ENCODE measurements around the gene PTP4A2.
A peak's percentile ranks its signal among the peaks of the same experiment; 100 is the strongest.

Gene PTP4A2

DNA sequence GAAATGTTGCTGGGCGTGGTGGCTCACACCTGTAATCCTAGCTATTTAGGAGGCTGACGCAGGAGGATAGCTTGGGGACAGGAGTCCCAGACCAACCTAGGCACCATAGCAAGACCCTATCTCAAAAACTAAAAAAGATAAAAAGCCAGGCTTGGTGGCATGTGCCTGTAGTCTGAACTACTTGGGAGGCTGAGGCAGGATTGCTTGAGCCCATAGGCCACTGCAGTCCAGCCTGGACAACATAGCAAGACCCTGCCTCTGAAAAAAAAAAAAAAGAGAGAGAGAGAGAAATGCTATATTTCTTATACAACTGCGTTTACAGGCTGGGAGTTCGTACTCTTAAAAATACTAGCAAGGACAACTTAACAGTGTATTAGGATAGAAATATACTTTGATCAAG is 76.1 kb downstream of the PTP4A2 start:
- no peaks in the 10 kb centered on the region for H3K36me3 Mint-ChIP-seq
- peaks cover 6% of the 10 kb centered on the region for H3K4me1 Mint-ChIP-seq
- no peaks in the 10 kb centered on the region for H3K27me3 Mint-ChIP-seq
- no peaks in the 10 kb centered on the region for H3K9me3 Mint-ChIP-seq
- ATAC-seq (ENCODE audit: low read depth) (no peak), DNase-seq (ENCODE audit: low spot score in 2 of 2) (no peak)
- no peak overlapping the region for H3K27ac Mint-ChIP-seq
- no peak overlapping the region for H3K4me3 Mint-ChIP-seq

DNA sequence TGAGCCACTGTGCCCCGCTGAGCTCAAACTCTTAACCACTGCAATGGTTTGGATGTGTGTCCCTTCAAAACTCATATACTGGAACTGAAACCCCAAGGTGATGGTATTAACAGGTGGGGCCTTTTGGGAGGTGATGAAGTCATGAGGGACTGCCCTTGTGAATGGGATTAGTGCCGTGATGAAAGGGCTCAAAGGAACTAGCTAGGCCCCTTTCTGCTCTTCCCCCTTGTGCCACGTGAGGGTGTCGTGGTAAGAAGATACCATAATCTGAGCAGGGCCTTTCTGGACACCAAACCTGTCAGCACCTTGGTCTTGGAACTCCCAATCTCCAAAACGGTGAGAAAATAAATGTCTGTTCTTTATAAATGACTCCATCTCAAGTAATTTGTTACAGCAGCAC is 76.8 kb downstream of the PTP4A2 start:
- ATAC-seq (ENCODE audit: low read depth) (peak; percentile 86), DNase-seq (ENCODE audit: low spot score in 2 of 2) (peak; percentile 18 to 24)
- Mint-ChIP-seq H3K4me3 (no peak overlapping the region), H3K36me3 (no peaks in the 10 kb centered on the region), H3K27me3 (no peaks in the 10 kb centered on the region), H3K9me3 (no peaks in the 10 kb centered on the region), H3K4me1 (peaks cover under 1% of the 10 kb centered on the region), H3K27ac (no peak overlapping the region)

DNA sequence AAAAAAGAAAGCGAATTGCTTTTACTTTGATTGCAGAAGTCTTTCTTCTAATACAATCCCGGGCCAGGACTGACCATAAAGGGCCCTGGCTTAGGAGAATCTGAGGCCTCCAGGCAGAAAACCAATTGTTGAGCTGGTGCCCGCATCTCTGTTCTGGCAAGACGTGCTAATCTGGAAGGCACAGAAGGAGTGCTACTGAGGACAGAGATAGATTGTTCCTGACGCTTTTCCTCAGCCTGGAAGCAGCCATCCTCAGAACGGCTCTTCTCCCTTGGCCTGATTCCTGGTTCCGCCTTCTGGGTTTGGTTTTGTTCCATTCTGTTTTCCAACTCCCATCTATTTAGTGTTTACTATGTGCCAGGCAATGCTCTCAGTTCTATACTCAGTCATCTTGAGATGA is 77.6 kb downstream of the PTP4A2 start:
- H3K4me3 Mint-ChIP-seq, result no peak overlapping the region
- no peaks in the 10 kb centered on the region for H3K36me3 Mint-ChIP-seq
- H3K27ac Mint-ChIP-seq, result no peak overlapping the region

DNA sequence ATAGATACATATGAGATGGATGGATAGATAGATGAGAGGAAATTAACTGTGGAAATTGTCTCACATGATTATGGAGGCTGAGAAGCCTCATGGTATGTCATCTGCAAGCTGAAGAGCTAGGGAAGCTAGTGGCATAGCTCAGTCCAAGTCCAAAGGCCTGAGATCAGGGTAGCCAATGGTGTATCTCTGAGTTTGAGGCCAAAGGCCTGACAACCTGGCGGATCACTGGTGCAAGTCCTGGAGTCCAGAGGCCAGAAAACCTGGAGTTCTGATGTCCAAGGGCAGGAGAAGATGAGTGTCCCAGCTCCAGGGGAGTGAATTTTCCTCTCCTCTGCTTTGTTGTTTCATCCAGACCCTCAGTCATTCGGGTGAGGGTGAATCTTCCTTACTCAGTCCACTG is 78.4 kb downstream of the PTP4A2 start:
- Mint-ChIP-seq H3K4me1 (no peaks in the 10 kb centered on the region), H3K4me3 (no peak overlapping the region), H3K27me3 (no peaks in the 10 kb centered on the region), H3K9me3 (no peaks in the 10 kb centered on the region), H3K27ac (no peak overlapping the region), H3K36me3 (no peaks in the 10 kb centered on the region)
- ATAC-seq (ENCODE audit: low read depth), result no peak
- no peak for DNase-seq (ENCODE audit: low spot score in 2 of 2)

More for the DNA sequence above, 77.6 kb downstream of the PTP4A2 start:
- Mint-ChIP-seq H3K27me3 (no peaks in the 10 kb centered on the region), H3K4me1 (no peaks in the 10 kb centered on the region), H3K9me3 (no peaks in the 10 kb centered on the region)
- no peak for DNase-seq (ENCODE audit: low spot score in 2 of 2)
- ATAC-seq (ENCODE audit: low read depth), result no peak

- no peaks in the 10 kb centered on the region for H3K36me3 Mint-ChIP-seq
- H3K27me3 Mint-ChIP-seq, result no peaks in the 10 kb centered on the region
- no peak overlapping the region for H3K27ac Mint-ChIP-seq
- ATAC-seq (ENCODE audit: low read depth) (no peak), DNase-seq (ENCODE audit: low spot score in 2 of 2) (no peak)
- H3K4me1 Mint-ChIP-seq, result no peaks in the 10 kb centered on the region
- H3K9me3 Mint-ChIP-seq, result no peaks in the 10 kb centered on the region
- H3K4me3 Mint-ChIP-seq, result no peak overlapping the region
These were observed 79.1 kb downstream of the PTP4A2 start for GRCh38 chr1:31859044-31859443.

DNA sequence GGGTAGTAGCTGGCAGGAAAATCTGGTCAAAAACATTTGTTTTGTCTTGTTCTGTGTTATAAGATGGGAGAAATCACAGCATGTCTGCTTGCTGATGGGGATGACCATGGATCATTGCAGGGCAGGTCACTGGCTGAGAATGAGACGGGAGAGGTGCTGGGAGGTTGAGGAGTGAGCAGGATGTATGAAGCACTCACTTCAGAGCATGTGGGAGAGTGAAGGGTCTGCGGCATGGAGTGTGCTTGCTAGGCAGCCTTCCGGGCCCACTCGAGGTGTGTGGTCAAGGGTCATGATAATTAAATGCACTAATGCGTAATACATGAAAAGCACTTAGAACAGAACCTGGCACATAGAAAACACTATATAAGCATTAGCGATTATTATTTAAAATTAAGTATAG is 80.3 kb downstream of the PTP4A2 start:
- Mint-ChIP-seq H3K27me3 (no peaks in the 10 kb centered on the region), H3K9me3 (no peaks in the 10 kb centered on the region), H3K36me3 (no peaks in the 10 kb centered on the region), H3K27ac (no peak overlapping the region), H3K4me3 (no peak overlapping the region), H3K4me1 (no peaks in the 10 kb centered on the region)
- no peak for DNase-seq (ENCODE audit: low spot score in 2 of 2)
- no peak for ATAC-seq (ENCODE audit: low read depth)

Measured in memory B cell (primary cell).